ENCODE data around the gene ACO2.
"Not testable (repeated sequence)": the region's sequence is repeated elsewhere in the genome, so short reads cannot be mapped to it uniquely, and the experiment has no call there.

DNA sequence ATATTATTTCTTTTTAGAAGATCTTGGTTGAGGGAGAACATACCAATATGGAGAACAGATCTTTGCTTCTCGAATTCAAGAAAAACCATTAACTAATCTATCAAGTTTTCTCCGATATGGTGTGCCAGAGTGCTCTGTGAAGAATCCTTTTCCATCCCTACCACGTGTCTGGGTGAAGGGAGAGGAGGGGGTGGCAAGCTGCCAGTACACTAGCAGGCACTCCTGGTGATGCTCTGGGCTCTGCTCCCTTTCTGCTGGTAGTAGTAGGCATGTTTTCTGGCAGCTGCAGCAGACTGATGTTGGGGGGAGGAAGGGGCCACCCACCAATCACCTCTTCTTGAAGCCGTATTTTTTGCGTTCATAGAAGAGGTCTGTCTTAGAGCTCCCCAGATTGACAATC lies 8.8 kb upstream of the ACO2 start:
- TF ChIP-seq, protein P1, sequence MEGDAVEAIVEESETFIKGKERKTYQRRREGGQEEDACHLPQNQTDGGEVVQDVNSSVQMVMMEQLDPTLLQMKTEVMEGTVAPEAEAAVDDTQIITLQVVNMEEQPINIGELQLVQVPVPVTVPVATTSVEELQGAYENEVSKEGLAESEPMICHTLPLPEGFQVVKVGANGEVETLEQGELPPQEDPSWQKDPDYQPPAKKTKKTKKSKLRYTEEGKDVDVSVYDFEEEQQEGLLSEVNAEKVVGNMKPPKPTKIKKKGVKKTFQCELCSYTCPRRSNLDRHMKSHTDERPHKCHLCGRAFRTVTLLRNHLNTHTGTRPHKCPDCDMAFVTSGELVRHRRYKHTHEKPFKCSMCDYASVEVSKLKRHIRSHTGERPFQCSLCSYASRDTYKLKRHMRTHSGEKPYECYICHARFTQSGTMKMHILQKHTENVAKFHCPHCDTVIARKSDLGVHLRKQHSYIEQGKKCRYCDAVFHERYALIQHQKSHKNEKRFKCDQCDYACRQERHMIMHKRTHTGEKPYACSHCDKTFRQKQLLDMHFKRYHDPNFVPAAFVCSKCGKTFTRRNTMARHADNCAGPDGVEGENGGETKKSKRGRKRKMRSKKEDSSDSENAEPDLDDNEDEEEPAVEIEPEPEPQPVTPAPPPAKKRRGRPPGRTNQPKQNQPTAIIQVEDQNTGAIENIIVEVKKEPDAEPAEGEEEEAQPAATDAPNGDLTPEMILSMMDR (IDR thresholded peaks at IDR 0.05), result not testable (repeated sequence)
- not testable (repeated sequence) for TF ChIP-seq POLR2A (IDR thresholded peaks at IDR 0.05)

Data from body of pancreas (tissue), 4 donors.